B cell (primary cell): ENCODE data around the gene FKBP2.

Source experiments
- CTCF ChIP-seq: fragments of 200-600 bp; IDR thresholded peaks from one replicate; pipeline ENCODE4 v1.8.0; 2022; ENCODE audit warnings: antibody characterized with exemption, mild to moderate bottlenecking
- EZH2 ChIP-seq: IDR thresholded peaks from 2 replicates; pipeline ENCODE4 v1.6.1; 2012; ENCODE audit warnings: borderline replicate concordance, low read depth, mild to moderate bottlenecking, moderate library complexity, low read length; ENCODE audit not compliant: insufficient read depth, poor library complexity, severe bottlenecking

- TF ChIP-seq CTCF (no peak), EZH2 (no peak)
Measured at GRCh38 chr11:64216879-64217278, 24.0 kb upstream of the FKBP2 start.
